Choroid plexus epithelial cell (primary cell): Measurements from ENCODE around the gene TRIM42.

ENCODE experiments used
- DNase-seq: peaks from one replicate; pipeline ENCODE4 v3.0.0-alpha.2; 2010; ENCODE audit warnings: low read depth
- H3K4me3 ChIP-seq: 2 replicates; pipeline ENCODE4 v1.5.1; 2011; ENCODE audit warnings: low read depth, mild to moderate bottlenecking, control low read depth, low read length, moderate library complexity
- TF ChIP-seq, protein P1 (sequence below): conservative IDR thresholded peaks from 2 replicates; pipeline ENCODE4 v1.5.1; 2011; ENCODE audit warnings: low read depth, mild to moderate bottlenecking, control low read depth, inconsistent platforms, low read length, moderate library complexity

The TRIM42 gene

DNA sequence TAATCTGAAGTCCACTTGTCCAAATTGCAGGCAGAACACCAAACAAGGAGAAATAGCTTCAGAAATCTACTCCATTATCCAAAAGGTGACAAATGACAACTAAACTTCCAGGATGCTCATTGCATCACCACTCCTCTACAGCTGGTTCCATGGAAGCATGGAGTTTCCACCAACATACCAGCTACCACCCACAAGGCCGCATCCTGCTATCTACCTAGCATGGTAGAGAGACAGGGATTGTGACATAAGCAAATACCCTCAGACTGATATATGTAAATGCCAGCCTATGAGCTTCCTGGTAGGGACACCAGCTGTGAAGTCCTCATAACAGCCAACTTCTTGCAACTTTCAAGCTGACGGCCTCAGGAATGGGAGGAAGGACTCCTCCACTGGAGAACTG lies at the start of gene TRIM42:
TRIM42 (plus strand) TSS at position 301 of the 400 bp plus-strand sequence. CDS start 166 bp downstream, outside the sequence.
- no peak for DNase-seq
- TF ChIP-seq, protein P1, sequence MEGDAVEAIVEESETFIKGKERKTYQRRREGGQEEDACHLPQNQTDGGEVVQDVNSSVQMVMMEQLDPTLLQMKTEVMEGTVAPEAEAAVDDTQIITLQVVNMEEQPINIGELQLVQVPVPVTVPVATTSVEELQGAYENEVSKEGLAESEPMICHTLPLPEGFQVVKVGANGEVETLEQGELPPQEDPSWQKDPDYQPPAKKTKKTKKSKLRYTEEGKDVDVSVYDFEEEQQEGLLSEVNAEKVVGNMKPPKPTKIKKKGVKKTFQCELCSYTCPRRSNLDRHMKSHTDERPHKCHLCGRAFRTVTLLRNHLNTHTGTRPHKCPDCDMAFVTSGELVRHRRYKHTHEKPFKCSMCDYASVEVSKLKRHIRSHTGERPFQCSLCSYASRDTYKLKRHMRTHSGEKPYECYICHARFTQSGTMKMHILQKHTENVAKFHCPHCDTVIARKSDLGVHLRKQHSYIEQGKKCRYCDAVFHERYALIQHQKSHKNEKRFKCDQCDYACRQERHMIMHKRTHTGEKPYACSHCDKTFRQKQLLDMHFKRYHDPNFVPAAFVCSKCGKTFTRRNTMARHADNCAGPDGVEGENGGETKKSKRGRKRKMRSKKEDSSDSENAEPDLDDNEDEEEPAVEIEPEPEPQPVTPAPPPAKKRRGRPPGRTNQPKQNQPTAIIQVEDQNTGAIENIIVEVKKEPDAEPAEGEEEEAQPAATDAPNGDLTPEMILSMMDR, result no peak

DNA sequence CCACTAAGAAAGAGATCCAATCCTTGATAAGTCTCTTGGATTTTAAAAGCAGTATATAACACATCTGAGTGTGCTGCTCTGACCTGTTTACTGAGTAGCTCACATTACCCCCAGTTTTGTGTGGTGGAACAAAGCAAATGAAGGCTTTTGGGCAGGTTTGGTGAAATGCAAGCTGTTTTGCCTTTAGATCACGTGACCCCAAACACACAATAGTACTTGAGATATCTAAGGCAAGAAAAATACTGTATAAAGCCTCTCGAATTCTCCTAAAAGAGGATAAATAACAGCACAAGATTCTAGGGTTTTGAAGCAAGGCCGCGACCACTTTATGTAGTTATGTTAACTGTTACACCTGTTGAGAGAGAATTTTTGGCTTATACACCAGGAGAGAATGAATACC lies 49.3 kb upstream of the TRIM42 start:
- H3K4me3 ChIP-seq, result no peak overlapping the region
- TF ChIP-seq, protein P1, result no peak
- no peak for DNase-seq

More for the DNA sequence above, at the start of gene TRIM42:
- no peak within 1 kb of the TSS for H3K4me3 ChIP-seq

DNA sequence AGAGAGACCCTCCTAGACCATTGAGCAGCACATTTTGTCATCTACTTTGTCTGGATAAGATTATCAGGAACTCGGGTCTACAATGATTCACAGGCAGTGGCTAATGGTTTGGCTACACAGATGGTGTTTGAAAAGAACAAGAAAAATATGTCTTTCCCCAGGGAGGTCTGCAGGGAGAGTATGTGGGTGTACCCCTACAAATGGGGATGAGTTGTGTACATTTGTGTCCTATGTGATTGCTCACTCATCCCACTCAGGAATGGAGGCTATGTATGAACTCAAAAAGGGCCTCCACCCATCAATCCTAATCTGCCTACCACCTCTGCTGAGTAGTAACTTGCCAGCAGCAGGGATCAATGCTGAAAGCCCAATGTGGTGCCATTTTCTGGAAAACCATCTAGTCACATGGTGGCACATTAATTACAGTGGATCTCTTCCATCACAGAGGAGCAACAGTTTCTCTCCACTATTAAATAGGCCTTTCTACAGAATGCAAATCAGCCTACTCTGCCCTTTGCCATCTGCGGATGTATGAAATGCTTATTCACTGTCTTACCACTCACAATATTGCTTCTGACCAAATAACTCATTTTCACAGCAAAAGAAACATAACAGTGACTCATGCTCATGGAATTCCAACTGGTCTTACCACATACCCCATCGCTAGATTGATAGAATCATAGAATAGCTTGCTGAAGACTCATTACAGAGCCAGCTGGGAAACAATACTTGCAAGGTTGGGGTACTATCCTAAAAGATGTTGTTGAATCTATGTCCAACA lies 48.3 kb upstream of the TRIM42 start:
- DNase-seq, result peak; percentile 99
- H3K4me3 ChIP-seq, result no peak overlapping the region
- TF ChIP-seq, protein P1, result no peak

DNA sequence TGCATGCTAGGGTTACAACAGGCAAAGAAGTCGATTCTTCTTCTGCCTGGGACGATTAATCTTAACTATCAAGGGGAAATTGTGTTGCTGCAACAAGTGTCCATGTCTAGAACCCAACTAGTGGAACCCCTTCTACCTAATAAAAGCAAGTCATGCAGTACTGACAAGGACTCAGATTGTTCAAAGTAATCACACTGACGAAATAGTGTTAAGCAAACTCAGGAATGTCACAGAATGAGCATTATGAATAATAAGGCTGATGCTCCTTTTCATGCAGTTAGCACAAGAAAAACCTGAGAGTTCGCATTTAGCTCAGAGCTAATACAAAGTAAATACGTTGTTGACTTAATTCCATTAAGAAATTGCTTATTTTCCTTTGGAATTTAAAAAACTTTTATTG lies 47.5 kb upstream of the TRIM42 start:
- peak; percentile 62 for DNase-seq
- no peak overlapping the region for H3K4me3 ChIP-seq
- TF ChIP-seq, protein P1, result no peak

DNA sequence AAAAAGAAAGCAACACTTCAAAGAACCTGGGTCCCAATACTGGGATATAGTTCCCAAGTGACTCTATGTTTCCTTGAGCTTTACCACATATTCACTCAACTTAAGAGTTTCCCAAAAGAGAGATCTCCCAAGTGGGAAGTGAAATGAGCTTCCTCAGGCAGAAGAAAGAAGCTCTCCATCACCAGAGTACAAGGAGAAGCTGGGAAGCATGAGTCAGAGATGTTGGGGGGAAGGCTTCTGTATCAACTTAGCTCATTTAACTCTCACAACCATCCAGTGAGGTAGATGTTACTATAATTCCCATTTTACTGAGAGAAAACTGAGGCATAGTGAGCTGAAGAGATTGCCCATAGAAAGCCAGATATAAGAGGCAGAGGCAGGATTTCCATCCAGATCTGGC lies 47.0 kb upstream of the TRIM42 start:
- TF ChIP-seq, protein P1, result no peak
- peak; percentile 42 for DNase-seq
- no peak overlapping the region for H3K4me3 ChIP-seq

DNA sequence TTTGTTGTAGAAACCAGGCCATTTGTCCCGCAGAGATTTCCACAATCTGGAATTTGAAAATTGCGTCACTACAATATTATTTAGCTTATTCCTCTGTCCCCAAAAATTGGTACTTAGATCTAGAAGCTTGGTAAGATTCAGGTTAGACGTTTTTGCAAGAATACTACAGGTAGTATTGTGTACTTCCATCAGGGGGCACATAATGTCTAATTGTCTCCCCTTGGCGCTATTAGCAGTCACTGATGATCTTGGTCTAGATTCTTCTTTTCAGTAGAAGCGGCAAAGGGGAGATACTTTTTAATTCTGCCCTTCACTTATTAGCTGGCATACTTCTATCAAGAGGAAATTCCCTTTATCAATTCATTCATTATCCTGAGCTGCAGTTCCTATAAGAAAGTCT lies 42.6 kb upstream of the TRIM42 start:
- H3K4me3 ChIP-seq, result no peak overlapping the region
- no peak for DNase-seq
- TF ChIP-seq, protein P1, result no peak
